ENCODE data around the gene CNTN5.

The CNTN5 gene

DNA sequence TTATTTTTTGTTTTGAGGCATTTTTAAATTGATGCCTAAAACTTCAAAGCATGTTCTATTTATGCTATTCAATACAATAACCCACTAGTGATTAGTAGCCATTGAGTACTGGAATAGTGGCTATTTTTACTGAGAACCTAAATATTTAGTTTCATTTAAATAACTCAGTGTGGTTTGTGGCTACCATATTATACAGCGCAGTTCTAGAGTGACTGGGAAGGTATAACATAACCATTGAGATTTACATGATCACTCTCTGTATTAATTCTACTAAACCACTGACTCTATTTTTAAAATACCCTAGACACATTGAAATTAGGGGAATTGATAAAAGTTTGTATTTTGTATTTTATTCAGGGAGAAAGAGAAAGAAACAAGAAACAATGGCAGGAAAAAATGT lies 441.2 kb downstream of the CNTN5 start:
- no peak for DNase-seq
- no peak overlapping the region for H3K4me3 ChIP-seq
- no peak for TF ChIP-seq CTCF (IDR thresholded peaks at IDR 0.05)
- H3K27me3 ChIP-seq = no peaks in the 10 kb centered on the region
- no peaks in the 10 kb centered on the region for H3K4me1 ChIP-seq
- H3K9me3 ChIP-seq = no peaks in the 10 kb centered on the region
- H3K36me3 ChIP-seq = no peaks in the 10 kb centered on the region
- H3K27ac ChIP-seq = no peak overlapping the region
- intact Hi-C loops (cut with DNase I; ENCODE audit: low total_unique reads) = no loop called here

DNA sequence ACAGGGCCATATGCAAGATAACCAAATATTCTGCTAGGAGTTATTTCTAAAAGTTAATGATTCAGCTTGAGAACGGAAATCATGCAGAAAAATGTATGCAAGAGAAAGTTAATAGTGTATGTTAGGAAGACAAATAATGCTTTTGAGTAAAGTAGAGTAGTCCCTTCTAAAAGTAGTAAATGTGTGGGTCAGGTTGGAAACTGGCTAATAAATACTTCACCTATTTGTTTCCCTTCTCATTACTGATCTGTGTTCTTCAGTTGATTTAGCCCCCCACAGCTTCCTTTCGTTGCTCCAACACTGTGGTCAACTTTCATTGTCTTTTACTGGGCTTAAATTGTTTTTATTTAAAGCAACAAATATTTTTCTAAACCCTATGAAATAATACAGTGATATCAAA lies 444.2 kb downstream of the CNTN5 start:
- TF ChIP-seq CTCF (IDR thresholded peaks at IDR 0.05) = no peak
- Histone ChIP-seq H3K4me3 (no peak overlapping the region), H3K36me3 (no peaks in the 10 kb centered on the region), H3K9me3 (no peaks in the 10 kb centered on the region), H3K27ac (no peak overlapping the region), H3K4me1 (no peaks in the 10 kb centered on the region), H3K27me3 (no peaks in the 10 kb centered on the region)
- intact Hi-C loops (cut with DNase I; ENCODE audit: low total_unique reads) = no loop called here
- no peak for DNase-seq

DNA sequence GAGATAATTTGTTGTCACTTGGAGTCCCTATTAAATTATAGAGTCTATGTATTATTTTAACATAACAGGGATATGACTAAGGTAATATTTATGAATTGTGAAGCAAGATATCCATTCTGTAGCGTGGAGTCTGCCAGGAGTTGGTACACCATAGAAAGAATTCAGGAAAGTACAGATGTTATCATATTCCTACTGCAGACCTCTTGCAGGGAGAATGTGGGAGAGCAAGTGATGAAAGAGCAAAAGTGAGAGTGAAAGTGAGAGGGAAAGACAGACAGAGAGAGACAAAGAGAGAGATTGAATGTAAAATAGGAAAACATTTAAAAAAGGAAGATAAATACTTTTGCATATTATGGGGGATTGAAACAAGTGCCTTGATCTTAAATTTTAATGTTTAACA lies 468.8 kb downstream of the CNTN5 start:
- Histone ChIP-seq H3K4me3 (no peak overlapping the region), H3K27me3 (no peaks in the 10 kb centered on the region), H3K27ac (no peak overlapping the region), H3K4me1 (no peaks in the 10 kb centered on the region), H3K9me3 (no peaks in the 10 kb centered on the region), H3K36me3 (no peaks in the 10 kb centered on the region)
- intact Hi-C loops (cut with DNase I; ENCODE audit: low total_unique reads) = no loop called here
- no peak for DNase-seq
- no peak for TF ChIP-seq CTCF (IDR thresholded peaks at IDR 0.05)

- no peak for TF ChIP-seq CTCF (IDR thresholded peaks at IDR 0.05)
- H3K27me3 ChIP-seq = no peaks in the 10 kb centered on the region
- H3K4me1 ChIP-seq = no peaks in the 10 kb centered on the region
- DNase-seq = no peak
- no peak overlapping the region for H3K4me3 ChIP-seq
- intact Hi-C loops (cut with DNase I; ENCODE audit: low total_unique reads) = no loop called here
- H3K27ac ChIP-seq = no peak overlapping the region
- H3K9me3 ChIP-seq = no peaks in the 10 kb centered on the region
- H3K36me3 ChIP-seq = no peaks in the 10 kb centered on the region
These were observed 473.3 kb downstream of the CNTN5 start for GRCh38 chr11:99494065-99494464.

DNA sequence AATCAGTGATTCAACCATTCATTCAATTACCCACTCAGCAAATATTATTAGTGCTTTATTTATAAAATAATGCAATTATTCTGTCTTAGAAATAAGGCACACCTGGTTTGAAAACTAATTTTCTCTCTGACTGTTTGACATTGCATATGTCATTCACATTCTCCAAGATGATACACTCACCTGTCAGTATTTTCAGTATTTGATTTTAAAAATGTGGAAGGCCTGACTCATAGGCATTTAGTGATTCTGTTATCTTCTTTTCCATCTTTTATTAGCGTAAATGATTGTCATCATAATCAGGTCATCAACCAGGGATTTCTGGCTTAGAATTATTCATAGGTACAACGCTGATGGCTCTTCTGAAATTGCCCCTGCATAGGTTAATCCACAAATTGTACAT lies 480.9 kb downstream of the CNTN5 start:
- Histone ChIP-seq H3K36me3 (no peaks in the 10 kb centered on the region), H3K27ac (no peak overlapping the region), H3K27me3 (no peaks in the 10 kb centered on the region), H3K9me3 (no peaks in the 10 kb centered on the region), H3K4me1 (no peaks in the 10 kb centered on the region), H3K4me3 (no peak overlapping the region)
- DNase-seq = no peak
- no peak for TF ChIP-seq CTCF (IDR thresholded peaks at IDR 0.05)
- intact Hi-C loops (cut with DNase I; ENCODE audit: low total_unique reads) = no loop called here

DNA sequence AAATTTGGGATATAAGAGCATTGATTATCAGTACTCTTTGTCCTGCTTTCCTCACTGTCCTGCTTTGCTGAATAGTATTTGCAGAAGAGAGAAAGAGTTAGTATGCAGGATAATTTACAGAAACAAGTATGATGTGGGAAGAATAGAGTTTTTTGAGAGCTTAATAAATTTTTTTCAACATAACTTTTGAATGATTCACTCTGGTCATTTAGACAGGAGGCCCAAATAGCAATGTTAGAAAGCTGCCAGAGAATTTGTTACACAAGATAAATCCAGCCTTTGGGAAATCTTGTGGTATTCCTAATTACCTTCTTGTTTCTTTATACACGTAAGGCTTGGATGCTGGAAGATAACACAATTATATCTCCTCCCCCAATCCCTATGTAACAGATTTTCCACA lies 484.6 kb downstream of the CNTN5 start:
- Histone ChIP-seq H3K27me3 (no peaks in the 10 kb centered on the region), H3K9me3 (no peaks in the 10 kb centered on the region), H3K27ac (no peak overlapping the region), H3K4me3 (no peak overlapping the region), H3K36me3 (no peaks in the 10 kb centered on the region), H3K4me1 (no peaks in the 10 kb centered on the region)
- intact Hi-C loops (cut with DNase I; ENCODE audit: low total_unique reads) = no loop called here
- no peak for DNase-seq
- no peak for TF ChIP-seq CTCF (IDR thresholded peaks at IDR 0.05)
